ENCODE data around the gene TBX19. TPM values are rescaled to one million over a fixed set of nuclear protein-coding genes. Genes with fewer than 3 reads are reported as not detected.

TBX19 gene
- total RNA-seq (2022; extraction: Qiagen RNA extraction): 0.35 to 1.00 TPM (median 0.68 TPM) in 5 replicates

GRCh38 chr1:168280296-168280927 lies at the start of gene TBX19:
Gene TBX19 (plus strand): TSS chr1:168280877. CDS start chr1:168281091, 214 bp downstream.

Other genes starting within 250 kb of the TBX19 start
- 10.4 to 17.4 TPM (median 15.9 TPM) in 5 replicates for gene GPR161, start 143.9 kb upstream of the TBX19 start, total RNA-seq (2022; extraction: Qiagen RNA extraction)
- gene TIPRL, start 101.9 kb upstream of the TBX19 start, total RNA-seq (2022; extraction: Qiagen RNA extraction): 29.8 to 35.1 TPM (median 33.1 TPM) in 5 replicates
- gene SFT2D2, start 54.9 kb upstream of the TBX19 start, total RNA-seq (2022; extraction: Qiagen RNA extraction): 13.0 to 17.3 TPM (median 13.7 TPM) in 5 replicates

Measured in A549 treated with Mapracorat at 1 μM for 4 hours (cell line).